GM18511 (cell line): ENCODE measurements around the gene SH3RF3.

ENCODE experiments used
- ATAC-seq: cut with Tn5 transposase; IDR thresholded peaks from one replicate; pipeline ENCODE4 v1.9.1; 2021; ENCODE audit warnings: mild to moderate bottlenecking, moderate library complexity; ENCODE audit not compliant: unreplicated experiment

The SH3RF3 gene

DNA sequence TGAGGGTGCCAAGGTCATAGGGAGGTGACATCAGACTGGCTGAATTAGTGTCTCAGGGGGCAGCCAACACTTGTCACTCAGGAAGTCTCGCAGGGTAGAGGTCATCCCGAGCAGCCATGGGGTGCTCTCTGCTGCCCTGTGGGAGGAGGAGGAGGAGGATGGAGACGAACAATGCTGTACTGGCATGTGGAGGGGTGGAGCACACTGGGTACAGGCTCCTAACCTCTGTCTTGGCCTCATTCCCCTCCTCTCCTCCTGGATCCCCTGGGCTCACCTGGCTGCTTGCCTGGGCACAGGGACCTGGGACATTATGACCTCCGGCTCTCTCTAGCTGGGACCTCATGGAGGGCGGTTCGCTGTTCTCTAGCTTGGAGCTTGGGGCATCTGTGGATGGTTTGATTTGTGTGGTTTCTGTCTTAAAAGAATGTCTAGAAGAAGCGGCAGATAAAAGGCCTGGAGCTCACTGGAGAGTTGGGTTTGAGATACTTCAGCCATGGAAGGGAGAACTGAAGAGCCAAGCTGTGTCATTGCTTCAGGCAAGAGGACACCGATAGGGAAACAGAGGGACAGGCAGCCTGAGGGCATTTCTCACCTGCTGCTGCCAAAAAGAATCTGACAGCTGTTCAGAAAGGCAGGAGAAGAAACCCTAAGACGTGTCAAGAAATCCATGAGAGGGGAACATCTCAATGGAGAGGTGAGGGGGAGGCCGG lies 351.6 kb downstream of the SH3RF3 start:
- ATAC-seq: no peak

- no peak for ATAC-seq
Observed at GRCh38 chr2:109481196-109481555, 352.2 kb downstream of the SH3RF3 start.

GRCh38 chr2:109481599-109481998 lies 352.6 kb downstream of the SH3RF3 start:
- no peak for ATAC-seq

- ATAC-seq: no peak
Observed at GRCh38 chr2:109482361-109482861, 353.4 kb downstream of the SH3RF3 start.

DNA sequence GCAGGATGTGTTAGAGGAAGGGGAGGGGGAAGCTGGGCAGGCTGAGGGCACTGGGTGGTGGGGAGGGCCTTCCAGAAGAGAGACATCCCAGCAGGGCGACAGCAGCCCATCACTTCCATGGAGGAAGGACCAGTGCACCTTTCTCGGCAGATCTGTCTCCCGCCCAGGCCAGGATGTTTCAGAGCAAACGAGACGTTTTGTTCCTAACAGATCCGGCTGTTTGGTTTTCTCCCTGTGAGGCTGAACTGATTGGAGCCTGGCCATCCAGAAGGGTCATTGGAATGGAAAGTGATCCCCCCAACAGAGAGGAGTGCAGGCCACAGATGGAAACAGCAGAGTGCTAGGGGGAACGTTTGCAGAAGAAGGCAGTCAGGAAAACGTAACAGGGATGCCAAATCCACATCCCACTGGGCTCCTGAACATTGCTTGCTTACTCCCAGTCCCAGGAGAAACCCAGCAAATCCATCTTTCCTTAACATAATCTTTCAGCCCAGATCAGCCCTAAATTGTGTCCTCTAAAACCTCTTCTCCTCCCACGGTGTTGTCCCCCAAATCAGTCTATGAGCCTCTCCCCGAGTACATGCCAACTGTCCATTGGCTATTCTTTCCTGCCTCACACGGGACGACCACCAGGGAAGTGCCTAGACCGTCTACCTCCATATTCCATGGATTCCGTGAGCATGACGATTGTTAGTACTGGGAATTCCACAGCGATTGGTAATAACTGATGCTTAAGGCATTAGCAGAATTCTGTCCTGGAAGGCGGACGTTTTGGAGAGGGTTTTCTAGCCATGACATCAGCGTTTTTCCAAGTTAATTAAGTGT lies 357.9 kb downstream of the SH3RF3 start:
- no peak for ATAC-seq

GRCh38 chr2:109487536-109487869 lies 358.5 kb downstream of the SH3RF3 start:
- no peak for ATAC-seq

DNA sequence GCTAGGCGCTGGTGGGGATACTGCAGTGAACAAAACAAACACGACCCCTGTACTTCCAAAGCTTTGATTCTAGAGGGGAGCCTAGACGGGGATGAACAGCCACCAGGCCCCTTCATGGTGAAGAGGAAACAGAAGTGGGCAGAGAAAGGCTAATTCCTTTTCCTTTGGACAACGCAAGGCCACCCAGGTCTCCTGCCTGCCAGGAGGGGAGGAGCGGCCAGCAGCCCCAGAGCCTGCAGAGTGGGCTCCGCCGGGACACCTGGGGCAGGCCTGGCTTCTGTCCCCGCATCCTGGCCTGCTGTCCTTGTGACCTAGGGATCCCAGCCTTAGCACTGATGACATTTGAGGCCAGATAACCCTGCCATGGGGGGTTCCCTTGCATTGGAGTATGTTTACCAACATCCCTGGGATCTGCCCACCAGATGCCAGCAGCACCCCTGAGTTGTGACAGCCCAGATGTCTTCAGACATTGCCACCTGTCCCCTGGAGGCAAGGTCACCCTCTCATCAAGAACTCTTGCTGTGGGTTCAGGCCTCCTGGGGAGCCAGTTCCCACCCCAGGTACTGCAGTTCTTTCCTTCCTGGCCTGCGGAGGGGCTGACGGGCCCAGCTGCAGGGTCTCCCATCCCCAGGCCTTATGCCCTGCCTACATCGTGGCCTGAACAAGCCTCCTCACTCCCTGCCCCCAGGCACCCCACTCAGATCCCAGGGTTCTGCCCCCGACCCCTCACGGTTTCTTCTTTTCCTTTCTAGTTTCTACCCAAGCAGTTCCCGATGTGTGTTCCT lies 359.1 kb downstream of the SH3RF3 start:
- ATAC-seq: no peak

DNA sequence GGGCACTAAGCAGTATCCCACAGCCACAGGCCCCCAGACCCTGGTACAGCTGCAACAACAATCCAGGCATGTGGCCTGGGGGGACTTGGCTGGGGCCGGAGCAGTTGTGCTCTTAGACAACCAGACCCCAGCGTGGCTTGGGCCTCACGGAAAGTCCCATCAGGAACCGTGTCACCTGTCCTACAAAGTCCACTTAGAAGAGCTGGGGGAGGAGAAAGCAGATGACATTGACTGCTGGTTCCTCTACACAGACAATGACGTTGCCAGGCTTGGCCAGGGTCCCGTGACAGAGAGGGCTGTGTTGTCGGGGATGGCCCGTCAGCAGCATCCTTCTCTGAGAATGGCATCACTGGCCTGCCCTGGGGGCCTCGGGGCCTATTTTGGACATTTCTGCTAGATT lies 360.3 kb downstream of the SH3RF3 start:
- no peak for ATAC-seq

GRCh38 chr2:109493176-109493935 lies 364.4 kb downstream of the SH3RF3 start:
- ATAC-seq: no peak

- no peak for ATAC-seq
Observed at GRCh38 chr2:109494351-109494750, 365.3 kb downstream of the SH3RF3 start.

DNA sequence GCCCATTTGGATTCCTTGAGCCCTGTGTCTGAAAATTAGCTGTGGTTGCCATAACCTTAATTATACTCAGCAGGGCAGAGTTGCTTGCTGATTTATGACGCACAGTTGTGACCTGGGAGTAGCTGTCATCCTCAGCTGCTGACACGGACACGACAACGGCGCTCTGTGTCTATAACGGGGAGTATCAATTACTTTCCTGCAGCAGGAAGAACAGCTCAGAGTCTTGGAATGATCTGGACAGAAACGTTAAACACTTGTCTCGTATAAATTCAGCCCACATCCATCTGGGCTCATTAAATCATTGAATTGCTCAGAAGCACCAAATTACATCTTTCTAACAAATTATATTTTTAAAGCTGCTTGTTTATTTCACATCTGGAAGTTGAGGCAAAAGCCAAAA lies 368.5 kb downstream of the SH3RF3 start:
- no peak for ATAC-seq

DNA sequence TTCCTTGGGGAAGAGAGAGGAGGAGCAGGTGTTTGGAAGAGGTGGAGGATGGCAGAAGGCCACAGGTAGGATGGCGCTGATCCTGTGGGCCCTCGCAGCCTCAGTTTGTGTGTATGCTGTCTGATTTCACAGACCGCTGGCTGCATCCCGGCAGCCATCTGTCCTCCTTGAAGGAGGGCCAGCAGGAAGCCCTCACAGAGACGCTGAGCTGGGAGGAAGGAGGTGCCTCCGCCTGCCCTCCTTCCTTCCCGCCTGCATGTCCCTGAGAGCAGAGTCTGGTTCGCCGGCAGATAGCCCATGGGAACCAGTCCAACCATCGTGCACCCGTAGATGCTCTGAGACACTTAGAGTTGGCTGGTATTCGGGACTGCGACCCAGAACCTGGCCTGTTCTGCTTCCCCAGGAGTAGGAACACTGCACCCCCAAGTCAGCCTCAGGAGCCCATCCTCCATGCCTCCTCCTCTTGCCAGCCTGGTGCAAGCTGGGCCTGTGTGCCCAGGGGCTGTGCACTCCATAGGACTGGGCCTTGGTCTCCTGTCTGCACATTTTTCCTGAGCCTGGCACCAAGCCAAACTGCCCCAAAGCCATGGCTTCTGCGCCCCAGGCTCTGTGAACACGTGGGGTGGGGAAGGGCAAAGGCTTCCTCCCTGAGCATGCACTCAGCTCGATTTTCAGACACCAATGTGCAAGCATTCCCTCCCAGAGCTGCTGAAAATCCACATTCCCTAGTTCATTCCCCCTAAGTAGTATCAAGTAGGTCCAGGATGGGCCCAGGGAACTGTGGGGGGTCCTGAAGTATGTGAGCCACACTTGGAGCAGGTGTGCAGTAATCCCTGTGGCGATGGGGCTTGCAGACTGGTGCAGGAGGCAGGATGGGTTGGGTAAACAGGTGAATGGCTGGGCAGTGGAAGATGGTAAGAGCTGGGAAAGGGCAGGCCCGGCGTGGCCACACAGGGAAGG lies 369.2 kb downstream of the SH3RF3 start:
- ATAC-seq: no peak

DNA sequence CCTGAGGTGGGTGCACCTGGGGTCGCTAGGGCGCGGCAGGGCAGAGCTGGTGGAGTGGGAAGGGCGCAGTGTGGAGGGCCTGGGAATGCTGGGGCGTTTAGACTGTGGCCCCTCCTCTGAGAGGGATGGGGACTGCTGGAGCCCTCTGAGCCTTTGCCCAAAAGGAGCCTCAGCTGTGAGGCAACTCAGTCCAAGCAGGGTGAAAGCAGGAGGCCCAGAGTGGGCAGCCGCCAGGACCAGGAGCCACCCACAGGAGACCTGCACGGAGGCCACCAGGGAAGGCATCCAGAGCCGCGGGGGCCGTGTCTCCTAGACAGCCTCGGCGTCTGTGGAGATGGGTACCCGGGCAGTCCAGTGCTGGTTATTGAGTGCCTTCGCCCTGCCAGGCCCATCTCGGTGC lies 369.9 kb downstream of the SH3RF3 start:
- ATAC-seq: no peak

DNA sequence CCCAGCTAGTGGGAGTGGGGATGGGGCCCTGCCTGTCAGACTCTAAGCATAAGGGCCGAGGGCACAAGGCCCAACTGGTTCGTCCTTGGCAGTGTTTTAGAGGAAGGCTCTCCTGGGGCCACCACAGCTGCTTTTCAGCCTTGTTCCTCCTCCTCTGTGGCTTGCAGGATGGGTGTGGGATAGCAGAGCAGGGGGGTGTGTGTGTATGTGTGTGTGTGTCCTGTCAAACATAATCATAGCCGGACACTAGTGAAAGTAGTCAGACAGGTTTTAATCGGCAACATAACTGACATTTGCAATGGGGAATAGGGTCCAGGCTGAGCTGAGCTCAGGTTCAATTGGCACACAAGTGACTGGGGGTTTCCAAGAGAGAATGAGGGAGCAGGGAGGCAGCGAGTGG lies 370.6 kb downstream of the SH3RF3 start:
- ATAC-seq: no peak

GRCh38 chr2:109500910-109501309 lies 371.9 kb downstream of the SH3RF3 start:
- no peak for ATAC-seq

GRCh38 chr2:109501461-109501860 lies 372.5 kb downstream of the SH3RF3 start:
- no peak for ATAC-seq

DNA sequence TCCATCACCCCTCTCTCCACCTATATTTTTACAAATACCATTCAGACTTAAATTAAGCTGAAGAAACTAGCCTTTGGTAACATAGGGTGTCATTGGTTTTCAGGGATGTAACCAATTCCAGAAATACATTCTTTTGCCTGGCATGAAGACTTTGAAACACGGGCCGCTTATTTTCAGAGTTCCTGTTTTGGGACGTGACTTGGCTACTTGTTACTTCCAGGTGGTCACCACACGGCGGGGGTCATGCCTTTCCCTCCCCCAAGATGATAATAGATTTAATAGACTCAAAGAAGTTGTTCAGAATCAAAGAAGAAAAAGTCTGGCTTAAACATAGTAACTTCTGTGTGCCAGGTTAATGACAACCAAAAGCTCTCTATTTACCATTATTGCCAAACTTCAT lies 374.2 kb downstream of the SH3RF3 start:
- no peak for ATAC-seq

GRCh38 chr2:109507217-109507616 lies 378.2 kb downstream of the SH3RF3 start:
- no peak for ATAC-seq

GRCh38 chr2:109507828-109508227 lies 378.8 kb downstream of the SH3RF3 start:
- ATAC-seq: no peak

- ATAC-seq: no peak
Observed at GRCh38 chr2:109508556-109508955, 379.6 kb downstream of the SH3RF3 start.
